ENCODE data around the gene FLOT1.

Gene FLOT1, protein sequence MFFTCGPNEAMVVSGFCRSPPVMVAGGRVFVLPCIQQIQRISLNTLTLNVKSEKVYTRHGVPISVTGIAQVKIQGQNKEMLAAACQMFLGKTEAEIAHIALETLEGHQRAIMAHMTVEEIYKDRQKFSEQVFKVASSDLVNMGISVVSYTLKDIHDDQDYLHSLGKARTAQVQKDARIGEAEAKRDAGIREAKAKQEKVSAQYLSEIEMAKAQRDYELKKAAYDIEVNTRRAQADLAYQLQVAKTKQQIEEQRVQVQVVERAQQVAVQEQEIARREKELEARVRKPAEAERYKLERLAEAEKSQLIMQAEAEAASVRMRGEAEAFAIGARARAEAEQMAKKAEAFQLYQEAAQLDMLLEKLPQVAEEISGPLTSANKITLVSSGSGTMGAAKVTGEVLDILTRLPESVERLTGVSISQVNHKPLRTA

DNA sequence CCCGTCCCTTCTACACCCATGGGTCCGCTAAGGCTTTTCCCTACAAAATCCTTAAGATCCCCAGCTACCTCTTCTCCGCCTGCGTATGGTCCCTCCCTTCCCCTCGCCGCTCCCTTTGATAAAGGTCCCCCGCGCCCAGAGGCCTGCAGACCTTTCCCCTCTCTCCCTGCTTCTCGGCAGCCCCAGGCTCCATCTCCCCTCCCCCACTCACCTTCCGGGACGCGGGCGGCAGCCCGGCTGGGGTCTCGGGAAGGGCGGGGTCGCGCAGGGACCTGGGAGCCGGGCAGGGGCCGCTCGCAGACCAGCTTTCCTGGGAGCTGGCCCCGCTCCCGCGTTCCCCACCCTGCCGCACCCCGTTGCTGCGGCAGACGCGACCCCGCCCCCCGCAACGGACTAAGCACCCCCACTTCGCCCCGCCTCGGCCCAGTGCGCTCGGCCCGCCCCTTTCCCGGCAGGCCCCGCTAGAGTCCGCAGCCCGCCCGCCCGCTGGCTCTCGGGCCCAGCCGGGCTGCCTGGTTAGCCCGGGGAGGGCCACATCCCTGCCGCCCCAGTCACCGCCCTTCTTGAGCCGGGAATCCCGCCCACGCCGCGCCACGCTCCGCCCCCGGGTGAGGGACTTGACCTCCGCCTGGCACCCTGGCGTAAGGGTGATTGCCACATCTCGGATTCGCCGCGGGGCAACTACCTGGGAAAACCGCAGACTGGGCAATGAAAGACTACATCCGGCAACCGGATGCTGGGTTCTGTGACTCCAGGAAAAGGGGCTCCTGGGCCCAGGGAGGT is at the start of gene FLOT1:
FLOT1 (minus strand) TSS at position 372 of the 783 bp plus-strand sequence. CDS start 498 bp downstream, outside the sequence.
- H3K4me3 ChIP-seq (ENCODE audit: low read depth, low read length): peak within 1 kb of the TSS; percentile 86

DNA sequence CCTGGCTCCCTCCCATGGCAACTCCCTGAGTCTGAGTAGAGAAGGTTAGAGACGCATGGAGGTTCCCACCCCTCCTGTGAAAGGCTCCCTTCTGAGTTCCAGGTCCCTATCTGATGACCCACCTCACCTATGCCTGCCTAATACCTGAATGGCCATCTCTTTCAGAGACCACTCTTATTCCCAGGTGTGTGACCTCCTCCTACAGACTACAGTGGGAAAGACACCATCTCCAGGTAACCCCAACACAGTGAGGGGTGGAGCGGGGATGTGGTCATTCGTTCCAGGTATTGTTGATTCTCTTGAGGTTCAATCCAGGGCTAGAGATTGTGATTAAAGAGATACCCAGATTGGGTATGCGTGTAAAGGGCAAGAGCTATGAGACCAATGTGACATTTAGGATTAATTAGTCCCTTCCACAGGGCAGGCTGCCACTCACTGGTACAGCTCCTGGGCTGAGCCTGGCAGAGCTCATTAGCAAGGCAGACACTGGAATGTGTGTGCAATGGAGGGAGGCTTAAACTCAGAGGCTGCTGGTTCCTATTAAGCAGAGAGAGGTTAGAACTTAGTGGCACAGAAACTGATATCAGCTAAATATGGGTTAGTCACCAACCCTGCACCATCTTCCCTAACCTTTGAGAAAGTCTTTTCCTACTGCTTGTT is 48.4 kb upstream of the FLOT1 start:
- H3K4me3 ChIP-seq (ENCODE audit: low read depth, low read length): no peak overlapping the region

DNA sequence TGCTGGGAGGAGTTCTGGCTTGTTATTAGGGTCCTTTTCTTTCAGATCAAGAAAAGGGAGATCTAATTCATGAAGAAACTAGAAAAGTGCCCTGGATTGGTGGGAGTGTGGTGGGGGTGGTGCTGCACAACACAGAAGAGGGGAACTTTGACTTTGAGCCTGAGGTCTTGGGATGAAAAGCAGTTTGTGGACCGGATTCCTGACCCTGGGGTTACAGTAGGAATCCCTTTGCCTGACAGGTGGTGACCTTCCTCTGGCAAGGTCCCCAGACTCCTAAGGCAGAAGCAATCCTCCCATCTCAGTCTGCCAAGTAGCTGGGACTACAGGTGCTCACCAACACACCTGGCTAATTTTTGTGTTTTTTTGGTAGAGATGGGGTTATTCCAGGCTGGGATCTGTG is 47.1 kb upstream of the FLOT1 start:
- H3K4me3 ChIP-seq (ENCODE audit: low read depth, low read length): no peak overlapping the region

DNA sequence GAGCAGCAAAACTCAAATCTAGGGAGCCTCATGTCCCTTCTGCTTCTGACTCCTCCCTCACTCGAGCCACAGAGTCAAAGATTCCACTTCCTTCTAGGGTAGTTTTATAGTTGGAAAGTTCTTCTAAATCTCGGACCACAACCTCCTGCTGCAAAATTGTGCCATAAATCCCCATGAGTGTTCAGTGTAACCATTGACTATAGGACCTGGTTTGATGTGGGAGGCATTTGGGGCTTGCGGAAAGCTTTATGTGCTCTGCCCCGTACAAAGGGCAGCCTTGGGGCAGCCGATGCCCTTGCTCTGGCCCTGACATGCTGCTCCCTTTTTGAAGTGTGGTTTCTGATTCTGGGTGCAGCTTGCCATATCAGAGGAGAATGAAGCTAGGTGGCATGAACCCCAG is 45.5 kb upstream of the FLOT1 start:
- H3K4me3 ChIP-seq (ENCODE audit: low read depth, low read length): no peak overlapping the region

DNA sequence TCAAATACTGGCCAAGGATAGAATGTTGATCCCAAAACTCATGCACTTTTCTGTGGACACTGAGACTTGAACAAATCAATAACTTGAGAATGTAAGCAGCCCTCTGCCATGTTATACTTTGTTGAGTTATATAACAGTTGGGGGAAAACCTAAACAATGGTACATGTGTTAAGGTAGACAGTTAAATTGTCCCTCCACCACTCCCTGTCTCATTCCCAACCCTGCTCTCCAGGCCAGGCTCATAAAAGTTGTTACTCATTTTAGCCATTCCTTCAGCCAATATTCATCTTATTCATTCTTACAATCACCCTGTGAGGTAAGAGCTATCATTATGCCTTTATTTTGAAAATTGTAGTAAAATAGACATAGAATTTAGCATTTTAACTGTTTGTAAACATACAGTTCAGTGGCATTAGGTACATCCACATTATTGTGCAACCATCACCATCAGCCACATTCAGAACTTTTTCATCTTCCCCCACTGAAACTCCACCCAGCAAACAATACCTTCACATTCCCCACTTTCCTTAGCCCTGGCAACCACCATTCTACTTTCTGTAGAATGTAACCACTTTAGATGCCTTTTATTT is 40.0 kb upstream of the FLOT1 start:
- H3K4me3 ChIP-seq (ENCODE audit: low read depth, low read length): no peak overlapping the region

DNA sequence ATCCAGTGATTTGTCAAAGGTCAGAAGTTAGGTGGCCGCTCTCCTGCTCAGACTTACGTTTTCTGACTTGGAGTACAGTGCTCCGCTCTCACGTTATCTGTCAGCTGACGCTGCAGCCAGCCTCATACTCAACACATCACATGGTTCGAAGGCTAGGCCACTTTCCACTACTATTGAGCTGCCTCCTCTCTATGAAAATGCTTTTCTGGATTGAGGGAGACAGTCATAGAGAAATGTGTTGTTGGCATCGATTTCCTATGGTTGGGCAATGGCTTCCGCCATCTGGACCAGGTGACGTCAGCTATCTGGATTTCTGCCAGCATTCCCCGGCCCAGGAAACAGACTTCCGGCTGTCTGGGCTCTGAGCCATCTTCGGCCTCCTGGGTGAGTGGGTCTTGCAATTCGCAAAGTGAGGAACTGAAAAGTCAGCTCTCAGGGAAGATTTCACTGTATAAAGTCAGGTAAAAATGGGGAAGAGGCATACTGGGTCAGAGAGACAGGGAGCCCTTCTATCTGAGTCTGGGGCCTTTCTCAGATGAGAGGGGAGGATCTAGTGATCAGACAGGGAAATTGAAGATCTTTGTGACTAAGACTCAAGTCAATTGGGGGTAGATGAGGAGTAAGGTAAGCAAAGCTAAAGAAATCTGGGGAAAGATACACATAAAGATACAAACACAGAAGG is 39.4 kb upstream of the FLOT1 start:
- no peak overlapping the region for H3K4me3 ChIP-seq (ENCODE audit: low read depth, low read length)

DNA sequence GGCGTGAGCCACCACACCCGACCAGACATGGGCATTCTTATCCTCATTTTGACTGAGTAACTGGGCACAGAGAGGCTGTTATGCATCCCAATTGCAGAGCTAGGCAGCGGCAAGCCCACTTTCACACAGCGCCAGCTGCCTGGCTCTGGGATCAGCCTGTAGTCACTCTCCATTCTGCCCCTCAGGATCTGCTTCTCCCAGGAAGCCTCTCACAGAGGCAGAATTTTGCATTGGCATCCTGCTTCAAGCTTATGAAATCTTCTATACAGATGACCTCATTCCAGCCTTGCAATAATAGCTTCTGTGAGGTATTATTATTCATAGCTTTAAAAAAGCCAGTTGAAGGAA is 38.9 kb upstream of the FLOT1 start:
- no peak overlapping the region for H3K4me3 ChIP-seq (ENCODE audit: low read depth, low read length)

DNA sequence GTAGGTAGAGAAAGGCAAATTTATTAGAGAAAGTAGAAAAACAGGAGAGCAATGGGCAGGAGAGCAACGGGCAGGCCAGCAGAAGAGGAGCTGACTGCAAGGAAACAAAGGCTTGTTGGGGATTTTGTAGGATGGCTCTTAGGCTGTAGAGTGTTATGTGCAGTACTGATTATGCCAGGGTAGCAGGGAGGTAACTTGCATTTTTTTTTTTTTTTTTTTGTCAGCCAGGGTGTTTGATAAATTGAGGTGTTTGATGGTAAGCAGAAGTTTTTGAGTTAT is 38.1 kb upstream of the FLOT1 start:
- H3K4me3 ChIP-seq (ENCODE audit: low read depth, low read length): no peak overlapping the region

DNA sequence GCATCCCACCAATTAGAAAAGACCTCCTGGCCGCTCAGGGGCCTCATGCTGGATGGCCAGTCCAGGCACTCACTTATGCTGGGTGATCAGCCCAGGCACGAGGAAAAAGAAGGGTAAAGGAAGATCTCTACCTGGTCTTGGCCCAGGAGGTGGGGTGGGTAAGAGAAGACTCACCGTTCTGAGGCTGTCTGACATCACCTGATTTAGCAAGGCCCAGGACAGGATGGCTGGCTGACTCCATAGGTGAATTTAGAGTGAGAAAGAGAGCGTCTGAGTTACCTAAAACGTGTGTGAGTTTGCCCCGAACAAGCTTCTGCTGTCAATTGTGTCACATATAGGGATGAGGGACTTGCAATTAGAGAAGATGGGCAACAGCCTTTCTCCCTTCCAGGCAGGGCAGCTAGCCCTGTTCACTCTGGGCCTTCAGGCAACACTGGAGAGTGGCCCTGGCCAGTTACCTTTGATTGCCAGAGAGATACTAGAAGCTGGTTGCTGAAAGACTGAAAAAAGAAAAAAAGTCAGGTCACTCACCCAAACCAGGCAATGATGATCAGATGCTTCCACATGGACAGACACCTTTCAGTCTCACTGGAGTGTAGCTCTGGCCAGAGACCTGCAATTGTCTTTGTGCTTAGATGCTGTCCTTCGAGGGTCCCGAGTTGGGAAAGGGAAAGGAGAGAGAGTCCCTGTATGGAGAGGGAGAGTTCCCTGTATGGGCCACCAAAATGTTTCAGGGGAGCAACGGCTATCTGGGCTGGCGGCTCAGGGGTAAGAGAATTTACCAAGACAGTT is 37.6 kb upstream of the FLOT1 start:
- no peak overlapping the region for H3K4me3 ChIP-seq (ENCODE audit: low read depth, low read length)

DNA sequence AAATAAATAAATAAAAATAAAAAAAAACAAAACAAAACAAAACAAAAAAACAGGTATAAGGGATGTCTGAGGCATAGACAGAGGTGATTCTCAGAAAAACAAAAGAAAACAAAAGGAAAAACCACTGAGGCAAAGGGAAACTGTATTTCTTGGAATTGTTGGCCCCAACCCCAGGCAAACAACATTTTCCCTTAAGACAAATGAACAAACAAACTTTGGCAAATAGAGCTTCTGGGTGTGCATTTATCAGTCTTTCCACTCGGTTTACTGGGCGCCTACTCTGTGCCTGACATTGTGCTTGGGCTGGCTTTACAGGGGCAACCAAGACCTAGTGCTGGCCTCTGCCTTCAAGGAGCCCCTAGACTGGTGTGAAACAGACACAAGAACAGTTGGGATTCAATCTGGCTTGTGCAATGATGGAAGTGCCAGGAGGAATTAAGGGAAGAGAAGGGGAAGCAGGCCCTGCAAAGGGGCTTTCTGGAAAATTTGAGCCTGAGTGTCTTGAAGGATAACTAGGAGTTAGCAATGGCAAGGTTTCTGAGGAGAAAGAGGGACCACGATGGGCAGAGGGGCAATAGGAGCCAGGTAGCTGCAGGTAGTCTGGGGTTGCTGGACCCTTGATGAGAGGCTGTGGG is 35.6 kb upstream of the FLOT1 start:
- H3K4me3 ChIP-seq (ENCODE audit: low read depth, low read length): no peak overlapping the region

DNA sequence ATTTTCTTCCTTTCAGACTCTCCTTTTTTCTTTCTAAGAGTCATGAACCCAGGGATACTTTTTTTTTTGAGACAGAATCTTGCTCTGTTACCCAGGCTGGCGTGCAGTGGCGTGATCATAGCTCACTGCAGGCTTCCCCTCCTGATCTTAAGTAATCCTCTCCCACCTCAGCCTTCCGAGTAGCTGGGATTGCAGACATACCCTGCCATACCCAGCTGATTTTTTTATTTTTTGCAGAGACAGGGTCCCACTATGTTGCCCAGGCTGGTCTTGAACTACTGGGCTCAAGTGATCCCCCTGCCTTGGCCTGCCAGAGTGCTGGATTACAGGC is 34.6 kb upstream of the FLOT1 start:
- no peak overlapping the region for H3K4me3 ChIP-seq (ENCODE audit: low read depth, low read length)

DNA sequence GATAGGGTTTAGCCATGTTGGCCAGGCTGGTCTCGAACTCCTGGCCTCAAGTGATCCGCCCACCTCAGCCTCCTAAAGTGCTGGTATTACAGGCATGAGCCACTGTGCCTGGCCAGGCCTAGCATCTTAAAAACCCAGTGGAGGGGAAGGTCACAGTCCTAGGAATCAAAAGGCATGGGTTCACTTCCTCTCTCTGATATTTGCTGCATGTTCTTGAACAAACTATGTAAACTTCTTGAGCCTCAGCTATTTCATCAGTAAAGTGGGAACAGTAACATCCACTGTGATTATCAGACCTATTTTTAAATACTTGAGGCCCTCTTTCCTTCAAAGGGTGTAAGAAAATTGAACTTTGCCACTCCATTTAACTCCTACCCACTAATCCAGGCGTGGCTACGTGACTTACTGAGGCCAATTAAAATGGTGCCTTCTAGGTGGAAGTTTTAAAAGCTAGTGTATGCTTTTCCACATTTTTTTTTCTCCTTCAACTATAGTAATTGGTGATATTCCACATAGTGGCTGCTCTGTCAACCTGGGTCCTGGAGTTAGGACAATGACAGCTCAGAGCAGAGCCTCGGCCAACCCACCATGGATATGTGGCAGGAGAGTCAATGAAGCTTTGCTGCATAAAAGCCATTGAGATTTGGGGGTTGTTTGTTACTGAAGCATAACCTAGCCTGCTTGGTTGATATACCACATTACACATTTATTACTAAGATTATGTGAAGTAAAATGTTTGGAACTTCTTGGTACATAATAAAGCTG is 34.1 kb upstream of the FLOT1 start:
- H3K4me3 ChIP-seq (ENCODE audit: low read depth, low read length): no peak overlapping the region

DNA sequence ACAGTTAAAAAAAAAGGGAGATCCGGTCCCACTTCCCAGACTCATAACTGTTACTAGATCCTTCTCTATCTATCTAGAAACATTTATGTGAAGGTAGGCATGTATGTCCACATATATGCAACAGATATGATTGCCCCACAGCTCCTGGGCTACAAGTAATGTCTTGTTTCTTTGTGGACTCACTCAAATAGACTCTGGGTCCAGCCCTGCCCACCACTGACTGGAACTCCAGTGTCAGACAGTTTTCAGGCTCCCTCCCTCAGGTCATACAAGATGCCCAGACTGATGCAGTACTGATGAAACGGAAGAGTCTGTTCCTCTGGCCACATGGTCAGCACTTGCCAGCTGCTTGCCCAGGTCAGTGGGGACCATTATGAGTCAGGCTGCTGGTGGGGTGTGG is 32.6 kb upstream of the FLOT1 start:
- H3K4me3 ChIP-seq (ENCODE audit: low read depth, low read length): no peak overlapping the region

DNA sequence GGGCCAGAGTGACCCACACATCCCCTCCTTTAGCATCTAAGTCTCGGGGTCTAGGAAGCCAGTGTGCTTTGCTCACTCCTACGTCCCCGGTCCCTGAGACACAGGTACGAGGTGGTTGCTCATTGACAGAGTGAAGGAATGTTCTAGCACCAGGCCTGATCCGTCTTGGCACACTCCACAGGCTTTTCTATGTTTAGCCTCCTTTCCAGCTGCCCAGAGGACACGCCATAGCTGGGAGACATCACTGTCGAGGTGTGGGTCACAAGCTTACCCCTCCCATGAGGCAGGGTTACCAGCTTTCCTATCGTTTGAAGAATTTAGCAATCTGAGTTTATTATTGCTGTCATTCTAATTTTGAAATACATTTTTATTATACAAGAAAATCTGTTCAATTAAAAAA is 32.2 kb upstream of the FLOT1 start:
- no peak overlapping the region for H3K4me3 ChIP-seq (ENCODE audit: low read depth, low read length)

DNA sequence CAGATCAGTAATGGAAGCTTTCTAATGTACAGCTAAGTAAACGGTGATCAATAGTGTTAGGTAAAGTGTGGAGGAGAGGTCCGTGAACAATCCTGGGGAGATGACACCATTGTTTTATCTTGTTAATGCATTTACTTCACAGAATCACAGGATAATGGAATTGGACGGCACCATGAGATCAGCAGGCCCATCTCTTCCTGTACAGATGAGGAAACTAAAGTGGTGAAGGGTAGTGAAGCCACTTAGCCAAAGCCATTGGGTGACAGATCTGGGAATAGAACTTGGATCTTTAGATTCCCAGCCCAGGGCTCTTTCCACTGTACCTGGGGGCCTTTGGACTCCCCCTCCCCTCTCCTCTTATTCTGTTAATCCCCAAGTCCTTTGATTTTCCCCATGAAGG is 28.1 kb upstream of the FLOT1 start:
- H3K4me3 ChIP-seq (ENCODE audit: low read depth, low read length): no peak overlapping the region

DNA sequence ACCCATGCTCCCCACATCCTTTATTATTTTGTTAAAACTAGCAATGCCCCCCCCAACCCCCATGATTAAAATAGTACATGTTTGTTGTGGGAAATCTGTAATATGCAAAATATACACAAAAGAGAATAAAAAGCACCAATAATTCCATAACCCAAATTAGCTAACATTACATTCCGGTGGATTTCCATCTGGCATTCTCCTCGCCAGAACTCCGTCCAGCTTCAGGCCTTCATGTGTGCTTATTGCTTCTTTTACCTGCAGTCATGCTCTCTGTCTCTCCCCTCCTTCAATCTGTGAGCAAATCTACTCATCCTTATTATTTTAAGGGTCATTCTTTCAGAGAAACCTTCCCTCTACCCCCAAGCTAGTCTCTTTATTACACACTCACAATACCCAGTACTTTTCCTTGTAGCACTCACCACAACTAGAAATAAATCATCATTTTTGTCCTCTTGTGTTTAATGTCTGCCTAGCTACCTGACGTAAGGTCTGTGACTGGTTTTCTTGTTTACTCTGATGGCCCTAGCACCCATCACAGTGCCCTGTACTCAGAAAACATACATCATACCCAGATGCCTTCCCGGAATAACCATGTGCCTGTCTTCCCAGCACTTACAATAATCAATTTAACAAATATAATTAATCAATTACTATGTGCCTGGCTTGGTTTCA is 27.5 kb upstream of the FLOT1 start:
- H3K4me3 ChIP-seq (ENCODE audit: low read depth, low read length): no peak overlapping the region

DNA sequence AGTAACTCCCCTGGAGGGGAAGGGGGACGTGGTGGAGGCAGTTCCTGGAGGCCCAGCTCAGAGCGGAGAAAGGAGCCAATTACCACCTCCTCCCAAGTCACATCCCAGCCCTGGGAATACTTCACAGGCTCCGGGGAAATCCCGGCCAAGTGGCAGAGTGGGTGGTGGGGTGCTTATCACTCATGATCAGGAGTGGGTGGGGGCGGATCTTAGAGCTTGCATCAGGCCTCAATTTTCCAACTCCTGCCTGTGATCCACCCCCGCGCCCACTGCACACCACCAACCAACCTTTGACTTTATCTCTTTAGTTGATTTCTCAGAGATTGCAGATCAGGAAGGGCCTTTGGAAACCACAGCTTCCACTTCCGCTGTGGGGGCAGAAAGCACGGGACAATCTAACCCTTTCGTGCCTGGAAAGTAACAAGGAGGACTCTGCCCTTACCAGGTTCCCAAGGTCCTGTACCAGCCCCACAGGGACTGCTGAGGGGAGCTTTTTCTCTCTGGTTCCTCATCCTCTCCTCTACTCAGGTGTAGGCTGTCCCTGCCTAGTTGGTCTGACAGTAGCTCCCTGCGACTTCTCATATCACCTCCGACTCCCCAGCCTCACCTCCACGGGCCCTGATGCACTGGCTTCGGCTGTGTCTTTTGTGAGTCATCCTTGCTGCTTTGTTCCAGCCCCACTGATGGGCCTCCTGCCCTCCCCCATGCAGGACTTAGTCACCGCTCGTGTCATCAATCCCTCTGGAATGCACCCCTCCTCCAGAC is 26.8 kb upstream of the FLOT1 start:
- no peak overlapping the region for H3K4me3 ChIP-seq (ENCODE audit: low read depth, low read length)

DNA sequence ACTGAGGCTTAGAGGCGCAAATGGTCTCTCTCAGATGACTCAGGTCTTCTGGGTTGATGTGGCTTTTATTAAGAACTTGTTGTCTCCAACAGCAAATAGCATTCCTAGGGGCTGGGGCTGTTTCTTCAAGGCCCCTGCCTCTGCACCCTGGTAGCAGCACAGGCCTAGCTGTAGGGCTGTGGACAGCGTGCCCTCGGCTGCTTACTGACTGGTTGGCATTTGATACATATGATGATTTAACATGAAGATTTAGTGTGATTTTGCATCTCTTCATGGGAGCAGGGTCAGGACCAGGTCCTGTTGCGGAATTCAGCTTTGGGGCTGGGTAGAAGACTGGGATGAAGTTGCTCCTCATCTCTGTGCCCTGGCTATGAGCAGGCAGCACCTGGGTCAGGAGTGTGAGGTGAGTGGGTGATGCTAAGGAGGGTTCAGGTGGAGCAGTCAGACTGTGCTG is 26.2 kb upstream of the FLOT1 start:
- no peak overlapping the region for H3K4me3 ChIP-seq (ENCODE audit: low read depth, low read length)

Measured in iPS-11a (cell line).